ENCODE results near the gene MYO5B. TPM values are rescaled to one million over a fixed set of nuclear protein-coding genes. Genes with fewer than 3 reads are reported as not detected.

MYO5B gene
- total and polyA plus RNA-seq, 9 of the 15 experiments (the other 6 are each of a cell fraction or from before 2014, with no cell fraction given), result 0.07 to 0.42 (median 0.28) TPM

- no peak overlapping the region for H3K4me3 ChIP-seq
- DNase-seq (ENCODE audit: extremely low read depth in 1 of 4, low spot score in 3 of 4) (no peak), ATAC-seq (no peak), FAIRE-seq (no peak)
- TF ChIP-seq ARID3B (CRISPR knock-in tag; IDR thresholded peaks at IDR 0.05; ENCODE audit: borderline replicate concordance), result no peak
- no peak for TF ChIP-seq RBM14 (IDR thresholded peaks at IDR 0.05; ENCODE audit: borderline replicate concordance, insufficient read depth, low read depth, low read length)
- TF ChIP-seq BRCA1 (IDR thresholded peaks at IDR 0.05), result no peak
- TF ChIP-seq BRCA1 (CRISPR knock-in tag; IDR thresholded peaks at IDR 0.05), result no peak
- TF ChIP-seq ZFPM2 (CRISPR knock-in tag; IDR thresholded peaks at IDR 0.05), result no peak
- TF ChIP-seq DPF2 (IDR thresholded peaks at IDR 0.05), result no peak
- no peak for TF ChIP-seq E2F4 (CRISPR knock-in tag; IDR thresholded peaks at IDR 0.05; ENCODE audit: low read depth)
- no peak for TF ChIP-seq SMAD2 (IDR thresholded peaks at IDR 0.05; ENCODE audit: low read depth, low read length)
- TF ChIP-seq HNRNPH1 (optimal IDR thresholded peaks at IDR 0.05; ENCODE audit: low read depth, low read length), result no peak
- no peak overlapping the region for H3K9ac ChIP-seq (ENCODE audit: insufficient read depth in 1 of 2, low read depth in 2 of 2, low read length in 2 of 2)
- CTCF ChIA-PET (ENCODE audit: low intra/inter-chr PET ratio), result interaction anchor here (0.6 to 0.7 kb wide), 2 partner anchors 292 to 1231 kb away, joined by 3 read pairs; no protein-coding TSS in a partner anchor
- BruUV-seq (replicated peaks), result no TSS peak
- POLR2A ChIA-PET, result no interaction called here
- H3K4me2 ChIP-seq (ENCODE audit: insufficient read depth, low read length), result no peak overlapping the region
- H3K4me1 ChIP-seq (replicated peaks in 1 of 2; ENCODE audit: control insufficient read depth in 2 of 2, insufficient read depth in 2 of 2, low read length in 2 of 2), result 0 out of 5 replicates have a peak, but pooled peaks cover 0 to 4% of the 10 kb centered on the region in 2 experiments
- no peaks in the 10 kb centered on the region for H3K9me1 ChIP-seq (ENCODE audit: control insufficient read depth, insufficient read depth, low read length)
- 0 out of 2 replicates have a peak, but pooled peaks cover 2% of the 10 kb centered on the region for H3K9me3 ChIP-seq (replicated peaks; ENCODE audit: control insufficient read depth, insufficient read depth, low read depth, low read length)
- no peaks in the 10 kb centered on the region for H4K20me1 ChIP-seq (replicated peaks; ENCODE audit: control insufficient read depth, insufficient read depth, low read length)
- in situ Hi-C loops (cut with MboI) (no loop called here), intact Hi-C loops (cut with micrococcal nuclease) (no loop called here)
- WGBS (ENCODE audit: insufficient coverage, low coverage, missing lambda C conversion rate), result 4% methylated on average over 4 of the region's 4 CpGs
- no peaks in the 10 kb centered on the region for H3K79me2 ChIP-seq (ENCODE audit: control insufficient read depth, insufficient read depth, low read length)
- no peak overlapping the region for H2AFZ ChIP-seq (ENCODE audit: low read depth, low read length)
- H3K27me3 ChIP-seq (ENCODE audit: control insufficient read depth in 2 of 2, insufficient read depth in 2 of 2, low read length in 2 of 2), result peaks cover 0 to 9% of the 10 kb centered on the region in 2 experiments; a peak in 2 of 5 replicates
- H3K36me3 ChIP-seq (ENCODE audit: control insufficient read depth, insufficient read depth, low read length), result no peaks in the 10 kb centered on the region
- H3K27ac ChIP-seq (ENCODE audit: extremely low read depth, low read depth, low read length), result no peak overlapping the region
These were observed 283.5 kb downstream of the MYO5B start for GRCh38 chr18:49911427-49911826.
